Camera-type eye (tissue), 1 donor: ENCODE measurements around the gene HOXD1. TPM values are rescaled to one million over a fixed set of nuclear protein-coding genes. Genes with fewer than 3 reads are reported as not detected.

Source experiments
- total RNA-seq: library from RNA; depleted of rRNA; stranded (reverse); fragments of >200 nt; gene quantifications from one replicate; pipeline ENCODE4 v1.2.3, GENCODE V29; 2014

HOXD1 gene
- total RNA-seq, result 0.27 TPM

GRCh38 chr2:176187899-176188773, at the start of gene HOXD1:
Gene HOXD1, plus strand, starts transcription at chr2:176188668. Its CDS starts 134 bp downstream, at chr2:176188802.

GRCh38 chr2:176151442-176152287, 36.8 kb upstream of the HOXD1 start, which contains the start of gene HOXD4:
Gene HOXD4, plus strand, starts transcription at chr2:176151550. Its CDS starts 84 bp downstream, at chr2:176151634.

GRCh38 chr2:176156807-176157498, 31.5 kb upstream of the HOXD1 start, which contains the start of gene HOXD3:
Gene HOXD3, plus strand, starts transcription at chr2:176157307. Its CDS starts 11,808 bp downstream, at chr2:176169115.

Other genes starting within 250 kb of the HOXD1 start
- 127 TPM for gene LNPK, start 186.4 kb upstream of the HOXD1 start, total RNA-seq
- not detected for gene EVX2, start 104.7 kb upstream of the HOXD1 start, total RNA-seq
- gene HOXD13, start 95.9 kb upstream of the HOXD1 start, total RNA-seq, result not detected
- not detected for gene HOXD12, start 88.9 kb upstream of the HOXD1 start, total RNA-seq
- not detected for gene HOXD11, start 81.4 kb upstream of the HOXD1 start, total RNA-seq
- gene HOXD10, start 71.9 kb upstream of the HOXD1 start, total RNA-seq, result 0.16 TPM
- 1.0 TPM for gene HOXD9, start 65.9 kb upstream of the HOXD1 start, total RNA-seq
- gene HOXD8, start 59.0 kb upstream of the HOXD1 start, total RNA-seq, result 2.1 TPM
- 0.33 TPM for gene HOXD4, start 37.1 kb upstream of the HOXD1 start, total RNA-seq
- gene HOXD3, start 31.4 kb upstream of the HOXD1 start, total RNA-seq, result 3.0 TPM
- 29.2 TPM for gene MTX2, start 80.8 kb downstream of the HOXD1 start, total RNA-seq